HEK293T (cell line): ENCODE results near the gene TENM3.

Experiments used
- CTCF ChIA-PET: fragments of 350-600 bp; formaldehyde crosslinking; extraction: SDS; loops from one replicate; lab custom pipeline; 2021; ENCODE audit warnings: antibody characterized with exemption, inconsistent platforms; lab: Yijun Ruan, JAX
- POLR2A ChIA-PET: fragments of 350-600 bp; formaldehyde crosslinking; extraction: SDS; loops from one replicate; lab custom pipeline; 2020; ENCODE audit warnings: antibody characterized with exemption, inconsistent platforms; lab: Yijun Ruan, JAX
- DNase-seq: peaks from one replicate; pipeline ENCODE4 v3.0.0; 2012; ENCODE audit warnings: mixed read lengths; ENCODE audit errors: extremely low spot score
- ARNT ChIP-seq: fragments of 450-650 bp; IDR thresholded peaks from 2 replicates; pipeline ENCODE4 v1.6.1; 2017; ENCODE audit warnings: mild to moderate bottlenecking
- BHLHE40 ChIP-seq: fragments of 450-650 bp; IDR thresholded peaks from 2 replicates; pipeline ENCODE4 v1.6.1; 2016; ENCODE audit warnings: mild to moderate bottlenecking, moderate library complexity, borderline replicate concordance
- CTBP1 ChIP-seq: fragments of 450-650 bp; IDR thresholded peaks from 2 replicates; pipeline ENCODE4 v1.6.1; 2016; ENCODE audit warnings: borderline replicate concordance
- ELF4 ChIP-seq: fragments of 450-650 bp; IDR thresholded peaks from 2 replicates; pipeline ENCODE4 v1.6.1; 2017; ENCODE audit warnings: antibody characterized with exemption
- FOXA1 ChIP-seq: fragments of 450-650 bp; IDR thresholded peaks from 2 replicates; pipeline ENCODE4 v1.6.1; 2016; ENCODE audit warnings: mild to moderate bottlenecking
- FOXK2 ChIP-seq: fragments of 450-650 bp; IDR thresholded peaks from 2 replicates; pipeline ENCODE4 v1.6.1; 2016; ENCODE audit warnings: mild to moderate bottlenecking
- FOXM1 ChIP-seq: fragments of 450-650 bp; IDR thresholded peaks from 2 replicates; pipeline ENCODE4 v1.6.1; 2017; ENCODE audit warnings: mild to moderate bottlenecking, borderline replicate concordance
- HDGF ChIP-seq: fragments of 450-650 bp; IDR thresholded peaks from 2 replicates; pipeline ENCODE4 v1.6.1; 2017; ENCODE audit warnings: antibody characterized with exemption, borderline replicate concordance
- L3MBTL2 ChIP-seq: fragments of 450-650 bp; conservative IDR thresholded peaks from 2 replicates; pipeline ENCODE4 v1.6.1; 2016; ENCODE audit warnings: mild to moderate bottlenecking
- LEF1 ChIP-seq: fragments of 450-650 bp; IDR thresholded peaks from 2 replicates; pipeline ENCODE4 v1.6.1; 2017; ENCODE audit warnings: mild to moderate bottlenecking, borderline replicate concordance
- NFRKB ChIP-seq: fragments of 450-650 bp; IDR thresholded peaks from 2 replicates; pipeline ENCODE4 v1.6.1; 2016; ENCODE audit warnings: mild to moderate bottlenecking, moderate library complexity
- SP1 ChIP-seq: fragments of 450-650 bp; IDR thresholded peaks from 2 replicates; pipeline ENCODE4 v1.6.1; 2017
- SUZ12 ChIP-seq: fragments of 450-650 bp; IDR thresholded peaks from 2 replicates; pipeline ENCODE4 v1.6.1; 2016; ENCODE audit warnings: mild to moderate bottlenecking
- TARDBP ChIP-seq: fragments of 450-650 bp; IDR thresholded peaks from 2 replicates; pipeline ENCODE4 v1.6.1; 2016
- ZNF384 ChIP-seq: fragments of 450-650 bp; IDR thresholded peaks from 2 replicates; pipeline ENCODE4 v1.6.1; 2016
- TF ChIP-seq, protein P1 (sequence below): fragments of 450-650 bp; IDR thresholded peaks from 2 replicates; pipeline ENCODE4 v1.6.1; 2016

TENM3 gene

DNA sequence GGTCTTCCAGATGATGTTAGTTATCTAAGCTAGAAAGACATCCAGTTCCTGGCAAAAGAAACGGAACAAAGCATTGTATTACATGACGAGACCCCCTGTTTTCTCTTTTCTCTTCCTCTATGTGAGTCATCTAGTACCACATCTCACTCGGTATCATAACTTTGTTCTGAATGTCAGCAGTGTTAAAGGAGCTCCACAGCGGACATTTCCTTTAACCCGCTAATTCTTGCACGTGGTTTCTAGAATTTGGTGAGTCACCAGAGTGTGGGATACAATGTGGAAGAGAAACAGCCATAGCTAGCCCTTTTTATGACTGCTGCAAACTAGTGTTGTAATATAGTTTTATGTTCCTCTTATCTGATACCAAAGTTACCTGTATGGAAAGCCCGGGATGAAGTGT is 243.7 kb downstream of the TENM3 start:
- POLR2A ChIA-PET, result no interaction called here
- TF ChIP-seq BHLHE40, result no peak
- no peak for TF ChIP-seq TARDBP
- TF ChIP-seq SP1, result no peak
- no peak for TF ChIP-seq ELF4
- TF ChIP-seq, protein P1, sequence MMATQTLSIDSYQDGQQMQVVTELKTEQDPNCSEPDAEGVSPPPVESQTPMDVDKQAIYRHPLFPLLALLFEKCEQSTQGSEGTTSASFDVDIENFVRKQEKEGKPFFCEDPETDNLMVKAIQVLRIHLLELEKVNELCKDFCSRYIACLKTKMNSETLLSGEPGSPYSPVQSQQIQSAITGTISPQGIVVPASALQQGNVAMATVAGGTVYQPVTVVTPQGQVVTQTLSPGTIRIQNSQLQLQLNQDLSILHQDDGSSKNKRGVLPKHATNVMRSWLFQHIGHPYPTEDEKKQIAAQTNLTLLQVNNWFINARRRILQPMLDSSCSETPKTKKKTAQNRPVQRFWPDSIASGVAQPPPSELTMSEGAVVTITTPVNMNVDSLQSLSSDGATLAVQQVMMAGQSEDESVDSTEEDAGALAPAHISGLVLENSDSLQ, result no peak
- TF ChIP-seq NFRKB, result no peak
- TF ChIP-seq ZNF384, result no peak
- no peak for TF ChIP-seq FOXK2
- TF ChIP-seq FOXM1, result no peak
- no peak for TF ChIP-seq SUZ12
- TF ChIP-seq FOXA1, result no peak
- CTCF ChIA-PET, result interaction anchor here (1.6 kb wide), 1 partner anchor 8 kb away, joined by 3 read pairs; no protein-coding TSS in a partner anchor
- DNase-seq, result no peak

DNA sequence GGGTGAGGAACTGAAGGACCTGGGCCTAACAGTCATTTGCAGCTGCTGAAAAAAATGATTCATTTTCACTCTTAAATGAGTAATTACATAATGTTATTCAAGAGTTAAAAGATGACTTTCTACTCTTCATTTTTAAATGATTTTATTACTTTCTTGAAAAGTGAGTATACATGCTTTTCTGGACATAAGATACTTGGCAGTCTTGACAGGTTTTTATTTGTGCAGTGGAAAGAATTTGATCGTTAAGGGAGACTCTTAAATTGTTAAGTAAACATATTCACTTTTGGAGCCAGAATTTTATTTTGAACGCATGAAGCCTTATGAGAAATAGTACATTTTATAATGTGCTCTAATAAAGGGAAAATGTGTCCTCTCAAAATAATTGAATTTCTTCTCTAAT is 245.7 kb downstream of the TENM3 start:
- no peak for DNase-seq
- TF ChIP-seq SP1 (no peak), FOXK2 (no peak), L3MBTL2 (no peak), SUZ12 (no peak), FOXA1 (no peak), FOXM1 (no peak), ELF4 (no peak), LEF1 (no peak), ARNT (no peak), HDGF (no peak)
- TF ChIP-seq, protein P1, result no peak
- POLR2A ChIA-PET, result no interaction called here
- CTCF ChIA-PET, result no interaction called here

DNA sequence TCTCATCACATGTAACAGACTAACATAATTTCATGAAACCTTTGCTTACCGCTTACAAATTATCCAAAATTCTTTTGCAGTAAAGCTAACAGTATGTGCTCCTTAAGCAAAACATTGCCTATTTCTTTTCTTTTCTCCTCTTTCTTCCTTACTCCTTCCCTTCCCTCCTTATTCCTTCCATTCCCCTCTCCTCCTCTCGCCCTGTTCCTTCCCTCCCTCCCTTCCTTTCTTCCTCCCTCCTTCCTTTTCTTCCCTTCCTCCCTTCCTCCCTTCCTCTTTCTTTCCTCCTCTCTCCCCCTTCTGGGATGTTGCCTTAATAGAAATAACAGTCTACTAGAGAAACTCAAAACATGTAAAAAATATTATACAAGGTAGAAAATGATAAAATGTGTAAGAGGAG is 246.4 kb downstream of the TENM3 start:
- no peak for DNase-seq
- no peak for TF ChIP-seq ZNF384
- TF ChIP-seq ARNT, result no peak
- TF ChIP-seq LEF1, result no peak
- TF ChIP-seq SUZ12, result no peak
- TF ChIP-seq, protein P1, result no peak
- no peak for TF ChIP-seq FOXA1
- no peak for TF ChIP-seq FOXM1
- TF ChIP-seq ELF4, result no peak
- TF ChIP-seq SP1, result no peak
- TF ChIP-seq TARDBP, result no peak
- no peak for TF ChIP-seq L3MBTL2
- no peak for TF ChIP-seq BHLHE40
- no peak for TF ChIP-seq FOXK2
- TF ChIP-seq HDGF, result no peak
- TF ChIP-seq NFRKB, result no peak
- TF ChIP-seq CTBP1, result no peak
- POLR2A ChIA-PET, result no interaction called here
- CTCF ChIA-PET, result no interaction called here

DNA sequence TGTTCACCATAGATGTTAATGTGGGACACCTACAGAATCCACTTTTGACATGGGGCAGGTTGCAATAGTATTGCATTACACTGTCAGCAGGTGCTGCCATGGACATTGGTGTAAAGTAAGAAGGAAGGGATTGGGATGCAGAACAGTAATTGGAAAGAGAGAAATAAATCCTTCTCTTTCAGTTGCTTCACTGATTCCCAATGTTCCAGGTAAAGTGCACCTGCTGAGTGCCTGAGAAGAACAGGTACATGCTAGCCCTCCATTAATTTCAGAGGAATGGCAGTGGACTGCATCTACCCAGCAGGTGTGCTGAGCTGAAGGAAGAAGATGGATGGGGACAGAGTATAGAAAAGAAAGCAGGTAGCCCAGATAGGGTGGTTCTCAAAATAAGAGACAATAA is 248.5 kb downstream of the TENM3 start:
- TF ChIP-seq FOXM1, result no peak
- no peak for TF ChIP-seq L3MBTL2
- no peak for DNase-seq
- ChIA-PET POLR2A (no interaction called here), CTCF (no interaction called here)

DNA sequence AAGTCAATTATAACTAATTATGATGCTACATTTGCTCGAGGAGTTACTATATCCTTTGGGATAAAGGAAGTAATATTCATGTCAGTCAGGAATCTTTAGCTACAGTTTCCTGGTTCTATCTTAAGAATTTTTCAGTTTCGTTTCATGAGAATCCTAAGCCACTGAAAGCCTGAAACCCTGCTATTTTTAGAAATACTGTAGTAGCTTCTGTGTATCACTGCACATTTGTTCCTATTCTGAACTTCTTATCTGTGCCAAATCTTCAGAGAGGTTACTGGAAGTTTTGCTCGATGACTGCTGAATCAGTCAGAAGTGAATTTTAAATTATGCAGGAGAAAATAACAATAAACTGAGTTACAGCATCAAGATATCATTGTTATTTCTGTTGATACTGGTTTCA is 249.2 kb downstream of the TENM3 start:
- TF ChIP-seq L3MBTL2 (no peak), FOXA1 (no peak), LEF1 (no peak), SUZ12 (no peak), ARNT (no peak), FOXK2 (no peak), CTBP1 (no peak), SP1 (no peak), NFRKB (no peak), TARDBP (no peak), ZNF384 (no peak), BHLHE40 (no peak), ELF4 (no peak), HDGF (no peak), FOXM1 (no peak)
- TF ChIP-seq, protein P1, result no peak
- no peak for DNase-seq
- POLR2A ChIA-PET, result no interaction called here
- CTCF ChIA-PET, result interaction anchor here (0.6 to 0.8 kb wide), 2 partner anchors 433 to 964 kb away, joined by 3 to 5 read pairs; no protein-coding TSS in a partner anchor

DNA sequence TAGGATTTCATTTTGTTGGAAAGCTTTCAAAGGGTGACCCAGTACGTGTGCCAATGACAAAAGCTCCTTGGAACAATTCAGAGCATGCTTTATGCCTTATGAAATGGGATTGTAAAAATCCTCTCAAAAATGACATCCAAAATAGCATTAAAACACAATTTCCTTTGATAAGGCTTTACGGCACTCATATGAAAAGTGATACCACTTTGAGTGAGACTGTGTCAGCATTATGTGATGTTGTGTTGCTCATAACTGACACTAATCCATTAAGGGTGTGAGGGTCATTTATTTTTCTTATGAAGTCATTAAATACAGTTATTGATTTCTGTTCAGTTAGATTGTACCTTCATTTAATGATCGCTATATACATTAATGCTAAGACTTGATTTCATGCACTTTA is 250.2 kb downstream of the TENM3 start:
- POLR2A ChIA-PET, result no interaction called here
- no peak for DNase-seq
- TF ChIP-seq, protein P1, result 0 out of 2 replicates have a peak, but pooled peaks have one; percentile 6
- no peak for TF ChIP-seq FOXK2
- CTCF ChIA-PET, result interaction anchor here (0.8 kb wide), 1 partner anchor 432 kb away, joined by 3 read pairs; no protein-coding TSS in a partner anchor
